Measurements from ENCODE around the gene ENDOU.
A peak's percentile ranks its signal among the peaks of the same experiment; 100 is the strongest.

DNA sequence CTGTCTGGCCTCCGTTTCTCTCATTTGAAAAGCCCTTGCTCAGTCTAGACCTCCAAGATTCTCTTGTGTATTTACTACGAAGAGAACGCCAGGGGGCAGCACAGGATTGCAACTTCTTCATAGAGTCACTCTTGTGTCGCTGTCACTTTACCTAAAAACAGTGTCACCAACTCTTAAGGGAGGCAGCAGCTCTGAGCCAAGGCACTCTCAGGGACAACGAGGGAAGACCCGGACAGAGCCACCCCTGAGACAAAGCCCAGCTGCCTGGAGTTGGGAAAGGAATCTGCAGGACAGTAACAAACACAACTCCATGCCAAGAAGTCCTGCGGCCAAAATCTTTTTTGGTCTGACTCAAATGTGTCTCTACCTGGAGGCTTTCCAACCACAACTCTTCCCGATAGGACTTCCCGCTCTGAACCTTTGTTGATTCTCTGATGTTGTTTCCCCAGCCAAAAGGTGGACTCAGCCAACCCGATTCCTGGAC lies 9.9 kb downstream of the ENDOU start:
- TF ChIP-seq, protein P1, sequence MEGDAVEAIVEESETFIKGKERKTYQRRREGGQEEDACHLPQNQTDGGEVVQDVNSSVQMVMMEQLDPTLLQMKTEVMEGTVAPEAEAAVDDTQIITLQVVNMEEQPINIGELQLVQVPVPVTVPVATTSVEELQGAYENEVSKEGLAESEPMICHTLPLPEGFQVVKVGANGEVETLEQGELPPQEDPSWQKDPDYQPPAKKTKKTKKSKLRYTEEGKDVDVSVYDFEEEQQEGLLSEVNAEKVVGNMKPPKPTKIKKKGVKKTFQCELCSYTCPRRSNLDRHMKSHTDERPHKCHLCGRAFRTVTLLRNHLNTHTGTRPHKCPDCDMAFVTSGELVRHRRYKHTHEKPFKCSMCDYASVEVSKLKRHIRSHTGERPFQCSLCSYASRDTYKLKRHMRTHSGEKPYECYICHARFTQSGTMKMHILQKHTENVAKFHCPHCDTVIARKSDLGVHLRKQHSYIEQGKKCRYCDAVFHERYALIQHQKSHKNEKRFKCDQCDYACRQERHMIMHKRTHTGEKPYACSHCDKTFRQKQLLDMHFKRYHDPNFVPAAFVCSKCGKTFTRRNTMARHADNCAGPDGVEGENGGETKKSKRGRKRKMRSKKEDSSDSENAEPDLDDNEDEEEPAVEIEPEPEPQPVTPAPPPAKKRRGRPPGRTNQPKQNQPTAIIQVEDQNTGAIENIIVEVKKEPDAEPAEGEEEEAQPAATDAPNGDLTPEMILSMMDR (IDR thresholded peaks at IDR 0.05) = peak; percentile 91 to 95 (median 94)
- TF ChIP-seq POLR2A (IDR thresholded peaks at IDR 0.05) (no peak), POLR2AphosphoS5 (IDR thresholded peaks at IDR 0.05) (peak; percentile 62 to 84 (median 70))
